SJSA1 (cell line): Measurements from ENCODE around the gene RNASE13. TPM values are rescaled to one million over a fixed set of nuclear protein-coding genes. Genes with fewer than 3 reads are reported as not detected.

Experiments
- DNase-seq, 2 experiments: peaks; one replicate each; pipeline ENCODE4 v3.0.0-alpha.2; 2015 to 2020; ENCODE audit warnings: low spot score in 2 of 2, low read depth in 1 of 2
- H3K27ac ChIP-seq: fragments of 250-450 bp; sonication (Bioruptor Pico); 2 replicates; pipeline ENCODE4 v1.5.1; 2020; ENCODE audit warnings: mild to moderate bottlenecking, moderate library complexity
- H3K27me3 ChIP-seq: fragments of 250-450 bp; sonication (Bioruptor Pico); replicated peaks from 2 replicates; pipeline ENCODE4 v1.5.1; 2020; ENCODE audit warnings: mild to moderate bottlenecking, moderate library complexity
- H3K36me3 ChIP-seq: fragments of 250-450 bp; sonication (Bioruptor Pico); 2 replicates; pipeline ENCODE4 v1.5.1; 2020; ENCODE audit warnings: mild to moderate bottlenecking
- H3K4me1 ChIP-seq: fragments of 250-450 bp; sonication (Bioruptor Pico); replicated peaks from 2 replicates; pipeline ENCODE4 v1.6.1; 2021; ENCODE audit warnings: mild to moderate bottlenecking
- H3K4me3 ChIP-seq: fragments of 250-450 bp; sonication (Bioruptor Pico); 2 replicates; pipeline ENCODE4 v1.5.1; 2020; ENCODE audit warnings: mild to moderate bottlenecking
- H3K9me3 ChIP-seq: fragments of 250-450 bp; sonication (Bioruptor Pico); replicated peaks from 2 replicates; pipeline ENCODE4 v1.5.1; 2020; ENCODE audit warnings: mild to moderate bottlenecking
- total RNA-seq: library from RNA; depleted of rRNA; stranded (reverse); fragments of >200 nt; shearing (Covaris generic); gene quantifications from 2 replicates; pipeline ENCODE4 v1.2.3, GENCODE V29; 2014; rRNA removed

Gene RNASE13
- not detected in 2 replicates for total RNA-seq

- DNase-seq, result no peak
- H3K36me3 ChIP-seq, result no peaks in the 10 kb centered on the region
- H3K4me1 ChIP-seq, result no peaks in the 10 kb centered on the region
- H3K4me3 ChIP-seq, result no peak within 1 kb of the TSS
- no peak within 1 kb of the TSS for H3K27ac ChIP-seq
- H3K27me3 ChIP-seq, result peaks cover 5% of the 10 kb centered on the region; the same call in 1 of the 2 replicates
- no peaks in the 10 kb centered on the region for H3K9me3 ChIP-seq
Measured at GRCh38 chr14:21034707-21035106, at the start of gene RNASE13. Gene RNASE13, minus strand, starts transcription at chr14:21034807. Its CDS starts 519 bp downstream, at chr14:21034288.

- peak overlapping the region; percentile 51 for H3K27ac ChIP-seq
- no peaks in the 10 kb centered on the region for H3K9me3 ChIP-seq
- H3K4me3 ChIP-seq, result no peak overlapping the region
- peaks cover 27% of the 10 kb centered on the region for H3K4me1 ChIP-seq
- peaks cover 95% of the 10 kb centered on the region for H3K36me3 ChIP-seq
- DNase-seq, result no peak
- H3K27me3 ChIP-seq, result no peaks in the 10 kb centered on the region
Measured at GRCh38 chr14:21084396-21084795, 49.8 kb upstream of the RNASE13 start.

GRCh38 chr14:21083565-21084325 lies 49.1 kb upstream of the RNASE13 start:
- Histone ChIP-seq H3K27me3 (no peaks in the 10 kb centered on the region), H3K36me3 (peaks cover 97% of the 10 kb centered on the region), H3K9me3 (no peaks in the 10 kb centered on the region), H3K4me3 (no peak overlapping the region), H3K4me1 (peaks cover 27% of the 10 kb centered on the region), H3K27ac (peak overlapping the region; percentile 51; the same call in 1 of the 2 replicates)
- DNase-seq, result no peak

- no peak overlapping the region for H3K4me3 ChIP-seq
- no peak for DNase-seq
- H3K27me3 ChIP-seq, result no peaks in the 10 kb centered on the region
- peaks cover 94% of the 10 kb centered on the region for H3K36me3 ChIP-seq
- peaks cover 20% of the 10 kb centered on the region for H3K4me1 ChIP-seq
- H3K27ac ChIP-seq, result no peak overlapping the region
- no peaks in the 10 kb centered on the region for H3K9me3 ChIP-seq
Measured at GRCh38 chr14:21081521-21082142, 47.0 kb upstream of the RNASE13 start.

GRCh38 chr14:21078726-21079125 lies 44.1 kb upstream of the RNASE13 start:
- peaks cover 94% of the 10 kb centered on the region for H3K36me3 ChIP-seq

GRCh38 chr14:21078287-21078686 lies 43.7 kb upstream of the RNASE13 start:
- no peaks in the 10 kb centered on the region for H3K9me3 ChIP-seq
- peaks cover 97% of the 10 kb centered on the region for H3K36me3 ChIP-seq
- no peaks in the 10 kb centered on the region for H3K27me3 ChIP-seq
- no peak for DNase-seq
- no peak overlapping the region for H3K4me3 ChIP-seq
- H3K27ac ChIP-seq, result no peak overlapping the region
- H3K4me1 ChIP-seq, result no peaks in the 10 kb centered on the region

More at GRCh38 chr14:21078726-21079125, 44.1 kb upstream of the RNASE13 start:
- no peak for DNase-seq
- Histone ChIP-seq H3K27ac (no peak overlapping the region), H3K4me1 (peaks cover 1% of the 10 kb centered on the region), H3K4me3 (no peak overlapping the region), H3K27me3 (no peaks in the 10 kb centered on the region), H3K9me3 (no peaks in the 10 kb centered on the region)

- H3K4me1 ChIP-seq, result no peaks in the 10 kb centered on the region; the same call in 1 of the 2 replicates
- H3K27ac ChIP-seq, result no peak overlapping the region
- H3K36me3 ChIP-seq, result peaks cover 97% of the 10 kb centered on the region
- no peak for DNase-seq
- H3K9me3 ChIP-seq, result no peaks in the 10 kb centered on the region
- H3K4me3 ChIP-seq, result no peak overlapping the region
- no peaks in the 10 kb centered on the region for H3K27me3 ChIP-seq
Measured at GRCh38 chr14:21077672-21078071, 43.1 kb upstream of the RNASE13 start.

GRCh38 chr14:21075719-21076437 lies 41.3 kb upstream of the RNASE13 start:
- no peak for DNase-seq
- Histone ChIP-seq H3K27ac (no peak overlapping the region), H3K4me1 (peaks cover 14% of the 10 kb centered on the region), H3K27me3 (no peaks in the 10 kb centered on the region), H3K36me3 (peaks cover 84% of the 10 kb centered on the region), H3K4me3 (no peak overlapping the region), H3K9me3 (no peaks in the 10 kb centered on the region)

GRCh38 chr14:21074398-21075272 lies 40.0 kb upstream of the RNASE13 start:
- H3K27me3 ChIP-seq, result no peaks in the 10 kb centered on the region
- peaks cover 76% of the 10 kb centered on the region for H3K36me3 ChIP-seq
- H3K4me1 ChIP-seq, result peaks cover 17% of the 10 kb centered on the region
- no peak overlapping the region for H3K27ac ChIP-seq
- no peak for DNase-seq
- no peak overlapping the region for H3K4me3 ChIP-seq
- no peaks in the 10 kb centered on the region for H3K9me3 ChIP-seq

- DNase-seq, result no peak
- H3K27me3 ChIP-seq, result no peaks in the 10 kb centered on the region
- peaks cover 68% of the 10 kb centered on the region for H3K36me3 ChIP-seq
- peaks cover 24% of the 10 kb centered on the region for H3K4me1 ChIP-seq
- H3K4me3 ChIP-seq, result no peak overlapping the region
- H3K27ac ChIP-seq, result no peak overlapping the region
- H3K9me3 ChIP-seq, result no peaks in the 10 kb centered on the region
Measured at GRCh38 chr14:21073921-21074320, 39.3 kb upstream of the RNASE13 start.

- no peaks in the 10 kb centered on the region for H3K9me3 ChIP-seq
- H3K36me3 ChIP-seq, result peaks cover 58% of the 10 kb centered on the region
- no peak for DNase-seq
- no peaks in the 10 kb centered on the region for H3K27me3 ChIP-seq
- H3K4me3 ChIP-seq, result no peak overlapping the region
- peaks cover 29% of the 10 kb centered on the region for H3K4me1 ChIP-seq
- H3K27ac ChIP-seq, result no peak overlapping the region
Measured at GRCh38 chr14:21072781-21073339, 38.3 kb upstream of the RNASE13 start.

GRCh38 chr14:21072031-21072473 lies 37.4 kb upstream of the RNASE13 start:
- peak in 1 of 2 experiments; percentile 46 for DNase-seq
- Histone ChIP-seq H3K27ac (peak overlapping the region; percentile 78), H3K27me3 (no peaks in the 10 kb centered on the region), H3K9me3 (no peaks in the 10 kb centered on the region), H3K36me3 (peaks cover 52% of the 10 kb centered on the region), H3K4me3 (peak overlapping the region; percentile 81), H3K4me1 (peaks cover 29% of the 10 kb centered on the region)
